Ectodermal cell (in vitro differentiated cells): Measurements from ENCODE around the gene LIMCH1.

Source experiments
- H3K27ac ChIP-seq: 2 replicates; pipeline ENCODE4 v1.7.0; 2013; ENCODE audit warnings: mild to moderate bottlenecking, low read depth, low read length; ENCODE audit not compliant: insufficient read depth, poor library complexity, severe bottlenecking
- H3K27me3 ChIP-seq: 2 replicates; pipeline ENCODE4 v1.7.0; 2013; ENCODE audit warnings: mild to moderate bottlenecking, low read length; ENCODE audit not compliant: insufficient read depth, control insufficient read depth, poor library complexity, severe bottlenecking
- H3K36me3 ChIP-seq: one replicate; pipeline ENCODE4 v1.7.0; 2013; ENCODE audit warnings: low read length; ENCODE audit not compliant: control insufficient read depth, insufficient read depth
- H3K4me1 ChIP-seq: one replicate; pipeline ENCODE4 v1.7.0; 2013; ENCODE audit warnings: low read length; ENCODE audit not compliant: control insufficient read depth, insufficient read depth
- H3K4me3 ChIP-seq: 2 replicates; pipeline ENCODE4 v1.7.0; 2013; ENCODE audit warnings: low read depth, low read length, control low read depth; ENCODE audit not compliant: insufficient read depth
- H3K9me3 ChIP-seq: 2 replicates; pipeline ENCODE4 v1.7.0; 2013; ENCODE audit warnings: mild to moderate bottlenecking, low read length, moderate library complexity; ENCODE audit not compliant: control insufficient read depth
- WGBS, 2 experiments: methylation state at CpG; one replicate each; pipeline ENCODE4 v1.1.7; 2013; ENCODE audit warnings: missing lambda C conversion rate in 2 of 2; 5-methylcytosine and 5-hydroxymethylcytosine counted together

The LIMCH1 gene

DNA sequence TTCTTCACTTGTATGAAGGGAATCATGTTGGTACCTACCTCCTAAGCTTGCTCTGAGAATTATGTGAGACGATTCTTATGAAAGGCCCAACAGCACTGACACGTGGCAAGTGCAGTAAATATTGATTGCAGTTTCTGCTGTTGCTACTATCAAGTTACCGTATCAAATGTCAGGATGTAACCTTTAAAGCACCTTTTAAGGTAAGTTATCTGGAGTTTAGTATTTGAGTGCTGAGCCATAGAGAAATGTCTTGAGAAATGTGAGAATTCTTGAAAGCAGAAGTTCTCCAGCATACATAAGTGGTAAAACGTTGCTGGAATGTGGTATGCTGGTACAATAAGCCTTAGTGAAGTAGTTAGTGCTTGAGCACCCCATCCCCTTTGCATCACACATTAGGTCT lies 120.2 kb downstream of the LIMCH1 start:
- no peaks in the 10 kb centered on the region for H3K4me1 ChIP-seq
- 87 to 88% methylated on average over 4 of the region's 4 CpGs for WGBS, 2 experiments

DNA sequence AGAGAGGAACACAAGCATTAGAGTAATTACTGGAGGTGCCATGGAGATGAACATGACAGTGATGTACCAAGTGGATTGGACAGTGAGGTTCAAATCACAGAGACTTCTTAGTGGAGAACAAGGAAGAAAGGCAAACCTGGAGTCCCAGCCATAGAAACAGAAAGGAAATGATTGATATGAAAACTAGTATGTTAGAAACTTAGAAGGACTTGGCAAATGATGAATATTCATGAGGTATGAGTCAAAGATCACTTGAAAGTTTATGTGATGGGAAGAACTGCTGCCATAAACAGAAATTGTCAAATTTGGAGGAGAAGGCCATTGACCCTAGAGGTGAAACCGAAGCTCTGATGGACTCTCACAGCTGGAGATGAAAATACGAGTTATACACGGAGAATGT lies 122.4 kb downstream of the LIMCH1 start:
- Histone ChIP-seq H3K4me1 (no peaks in the 10 kb centered on the region), H3K9me3 (no peaks in the 10 kb centered on the region), H3K36me3 (no peaks in the 10 kb centered on the region), H3K4me3 (no peak overlapping the region), H3K27me3 (no peaks in the 10 kb centered on the region), H3K27ac (no peak overlapping the region)
- WGBS, 2 experiments: 91 to 96% methylated on average over 3 of the region's 3 CpGs

More for the DNA sequence above, 120.2 kb downstream of the LIMCH1 start:
- Histone ChIP-seq H3K27ac (no peak overlapping the region), H3K4me3 (no peak overlapping the region), H3K36me3 (no peaks in the 10 kb centered on the region), H3K27me3 (no peaks in the 10 kb centered on the region), H3K9me3 (no peaks in the 10 kb centered on the region)

DNA sequence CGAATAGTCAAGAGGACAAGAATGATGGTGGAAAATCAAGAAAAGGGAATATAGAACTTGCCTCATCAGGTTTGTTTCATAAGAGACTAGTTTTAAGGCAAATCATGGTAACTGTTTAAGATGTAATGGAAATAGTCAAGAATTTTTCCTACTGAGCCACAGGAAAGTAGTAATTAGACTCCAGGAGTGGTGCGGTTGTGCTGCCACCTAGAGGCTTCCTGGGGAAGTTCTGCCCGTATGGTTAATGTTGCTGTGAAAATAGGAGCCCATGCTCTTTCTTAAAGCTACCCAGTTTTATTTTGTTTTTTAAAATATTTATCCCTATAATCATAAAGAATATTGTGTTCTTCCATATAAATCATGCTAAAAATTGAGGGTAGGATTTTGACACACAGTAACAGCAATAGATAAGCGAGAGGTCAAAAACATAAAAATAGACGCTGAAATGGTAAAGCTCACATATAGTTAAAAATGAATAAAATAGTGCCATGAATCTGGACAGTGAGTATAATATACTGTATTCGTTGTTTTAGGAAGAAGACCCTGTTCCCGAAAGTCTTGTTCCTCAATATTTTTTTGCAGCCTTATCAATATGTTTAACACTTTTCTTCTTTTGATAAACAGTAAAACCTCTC lies 123.6 kb downstream of the LIMCH1 start:
- no peaks in the 10 kb centered on the region for H3K36me3 ChIP-seq
- WGBS, 2 experiments: 53 to 66% methylated on average over 6 to 7 of the region's 7 CpGs

DNA sequence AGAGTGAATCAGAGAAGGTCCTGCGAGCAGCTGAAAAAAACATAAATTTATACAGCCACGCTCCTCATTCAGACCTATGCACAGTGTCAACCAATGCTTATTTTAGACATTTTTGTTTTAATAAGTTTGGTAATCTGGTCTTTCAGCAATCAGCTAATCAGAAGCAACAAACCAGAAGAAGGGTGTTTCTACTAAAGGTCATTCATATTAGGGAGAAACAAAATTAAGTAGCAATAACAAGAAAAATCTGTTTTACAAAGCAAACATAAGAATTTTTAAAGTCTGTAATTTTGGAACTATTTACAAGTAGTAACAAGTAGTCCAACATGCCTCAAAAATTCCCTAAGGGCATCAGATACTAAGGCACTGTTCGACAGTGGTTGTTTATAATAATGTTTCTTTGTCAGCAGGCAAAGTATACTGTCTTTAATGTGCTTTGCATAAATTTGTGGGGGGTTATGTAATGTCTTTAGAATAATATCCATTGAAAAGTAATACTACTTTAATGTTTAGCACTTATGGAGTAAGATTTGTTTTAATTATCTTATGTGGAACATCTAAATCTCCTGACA lies 127.8 kb downstream of the LIMCH1 start:
- WGBS, 2 experiments: 91 to 97% methylated on average over 2 to 3 of the region's 3 CpGs
- Histone ChIP-seq H3K27ac (no peak overlapping the region), H3K9me3 (no peaks in the 10 kb centered on the region), H3K4me1 (no peaks in the 10 kb centered on the region), H3K36me3 (no peaks in the 10 kb centered on the region), H3K4me3 (no peak overlapping the region), H3K27me3 (no peaks in the 10 kb centered on the region)

More for the DNA sequence above, 123.6 kb downstream of the LIMCH1 start:
- Histone ChIP-seq H3K4me1 (no peaks in the 10 kb centered on the region), H3K9me3 (no peaks in the 10 kb centered on the region), H3K4me3 (no peak overlapping the region), H3K27ac (no peak overlapping the region), H3K27me3 (no peaks in the 10 kb centered on the region)

DNA sequence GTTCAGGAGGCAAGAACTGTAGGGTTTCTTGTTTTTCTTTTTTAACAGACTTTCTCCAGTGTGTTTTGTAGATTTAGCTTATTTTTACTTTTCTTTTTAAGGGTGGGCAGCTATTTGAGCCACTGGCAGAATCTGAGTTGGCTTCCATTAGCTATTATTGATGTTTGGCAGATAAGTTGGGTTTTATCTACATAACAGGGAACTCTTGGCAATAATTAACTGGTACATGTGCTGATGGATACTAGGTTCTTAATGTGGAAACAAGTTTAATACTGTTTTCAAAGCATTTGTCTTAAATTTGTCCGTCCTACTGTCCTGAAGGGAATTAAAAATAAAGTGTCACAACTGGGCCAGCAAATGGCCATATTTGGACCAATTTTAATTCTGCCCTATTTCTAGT lies 130.1 kb downstream of the LIMCH1 start:
- Histone ChIP-seq H3K36me3 (no peaks in the 10 kb centered on the region), H3K9me3 (no peaks in the 10 kb centered on the region), H3K27me3 (no peaks in the 10 kb centered on the region), H3K27ac (no peak overlapping the region), H3K4me3 (no peak overlapping the region), H3K4me1 (no peaks in the 10 kb centered on the region)
- 94 to 100% methylated on average over 1 of the region's 1 CpG for WGBS, 2 experiments

DNA sequence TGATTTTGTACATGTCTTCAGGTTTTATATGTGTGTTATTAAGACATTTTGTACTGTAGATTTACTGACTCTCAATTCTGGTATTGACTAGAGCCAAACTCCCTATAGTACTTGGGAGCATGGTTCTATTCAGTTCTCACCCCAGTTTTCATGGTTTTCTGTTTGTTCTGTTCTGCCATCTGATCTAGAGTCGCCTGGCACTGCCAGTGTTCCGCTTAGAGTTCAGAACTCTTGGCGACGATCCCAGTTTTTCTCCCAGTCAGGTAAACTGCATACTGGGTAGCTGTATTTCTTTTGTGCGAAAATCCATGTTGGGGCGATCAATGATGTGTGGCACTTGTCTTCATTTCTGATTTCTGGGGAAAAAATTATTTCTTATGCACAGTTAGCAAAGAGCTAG lies 132.6 kb downstream of the LIMCH1 start:
- Histone ChIP-seq H3K36me3 (no peaks in the 10 kb centered on the region), H3K27me3 (no peaks in the 10 kb centered on the region), H3K27ac (no peak overlapping the region), H3K4me1 (peaks cover 5% of the 10 kb centered on the region), H3K9me3 (no peaks in the 10 kb centered on the region), H3K4me3 (no peak overlapping the region)
- WGBS, 2 experiments: 95 to 97% methylated on average over 6 of the region's 6 CpGs

DNA sequence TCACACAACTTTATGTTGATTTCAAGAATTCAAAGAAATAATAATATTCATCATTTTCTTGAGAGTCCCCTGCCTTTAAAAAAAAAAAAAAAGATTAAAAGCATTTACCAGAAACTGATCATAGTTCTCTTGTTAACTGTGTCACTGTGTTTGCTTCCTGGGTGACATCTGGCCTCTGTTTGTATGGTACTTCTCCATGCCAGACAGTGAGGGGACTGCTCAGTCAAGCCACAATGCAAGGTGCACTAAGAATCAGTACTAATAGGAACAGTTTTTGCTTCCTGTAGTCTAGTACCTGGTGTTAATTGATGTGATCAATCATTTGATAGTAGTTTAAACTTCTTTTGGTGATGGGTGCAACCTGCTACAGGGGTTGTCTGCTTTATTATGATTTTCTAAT lies 133.0 kb downstream of the LIMCH1 start:
- Histone ChIP-seq H3K9me3 (no peaks in the 10 kb centered on the region), H3K36me3 (no peaks in the 10 kb centered on the region), H3K27me3 (no peaks in the 10 kb centered on the region), H3K4me3 (no peak overlapping the region), H3K27ac (no peak overlapping the region), H3K4me1 (peaks cover 5% of the 10 kb centered on the region)

DNA sequence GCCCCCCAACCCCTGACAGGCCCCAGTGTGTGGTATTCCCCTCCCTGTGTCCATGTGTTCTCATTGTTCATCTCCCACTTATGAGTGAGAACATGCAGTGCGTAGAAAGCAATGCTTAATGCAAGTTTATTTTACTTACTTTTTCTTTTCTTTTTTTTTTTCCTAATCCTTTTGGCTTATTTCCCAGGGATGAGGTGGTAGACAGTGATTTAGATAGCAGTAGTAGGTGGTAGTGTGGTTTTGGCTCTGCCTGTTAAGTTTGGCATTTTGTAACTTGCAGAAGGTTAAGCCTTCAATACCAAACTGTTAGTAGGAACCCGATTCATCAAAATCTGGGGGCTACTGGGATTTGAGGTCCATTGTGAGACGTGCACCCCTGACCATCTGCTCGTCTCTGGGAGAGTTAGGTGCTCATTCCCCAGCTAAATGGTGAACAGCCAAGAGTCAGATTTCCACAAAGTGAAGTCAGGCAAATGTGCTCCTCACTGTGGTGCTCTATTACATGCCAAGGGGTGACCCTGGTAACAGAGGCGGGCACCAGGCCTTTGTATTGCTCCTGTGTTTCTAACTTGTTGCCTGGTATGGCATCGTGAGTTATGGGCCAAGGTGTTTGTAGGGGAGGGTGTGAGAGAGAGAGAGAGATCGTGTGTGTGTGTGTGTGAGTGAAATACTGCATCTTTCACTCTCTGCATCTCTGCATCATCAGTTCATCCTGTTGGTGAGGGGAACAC lies 140.3 kb downstream of the LIMCH1 start:
- no peaks in the 10 kb centered on the region for H3K9me3 ChIP-seq
- H3K27ac ChIP-seq: no peak overlapping the region
- H3K27me3 ChIP-seq: no peaks in the 10 kb centered on the region
- WGBS, 2 experiments: 90 to 95% methylated on average over 6 to 7 of the region's 7 CpGs
- no peak overlapping the region for H3K4me3 ChIP-seq
- H3K4me1 ChIP-seq: peaks cover 5% of the 10 kb centered on the region
- H3K36me3 ChIP-seq: no peaks in the 10 kb centered on the region

DNA sequence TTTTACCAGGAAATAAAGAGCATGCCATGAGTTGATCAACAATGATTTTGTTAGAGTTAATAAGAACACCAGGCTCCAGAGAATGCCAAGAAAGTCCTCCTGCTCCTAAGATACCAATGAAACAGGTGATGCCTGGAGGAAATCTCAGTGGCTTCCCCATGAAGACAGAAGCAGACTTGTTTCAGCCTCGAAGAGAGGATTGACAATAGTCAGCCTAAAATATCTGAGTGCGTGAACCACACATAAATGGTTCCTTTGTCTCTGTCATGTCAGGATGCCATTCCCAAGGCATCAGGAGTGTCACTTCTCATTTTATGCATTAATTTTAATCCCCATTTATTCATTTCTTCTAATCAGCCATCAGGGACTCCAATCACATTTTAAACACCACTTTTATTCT lies 141.0 kb downstream of the LIMCH1 start:
- Histone ChIP-seq H3K27me3 (no peaks in the 10 kb centered on the region), H3K36me3 (no peaks in the 10 kb centered on the region), H3K27ac (no peak overlapping the region), H3K9me3 (no peaks in the 10 kb centered on the region), H3K4me3 (no peak overlapping the region), H3K4me1 (peaks cover 5% of the 10 kb centered on the region)
- 89 to 94% methylated on average over 2 of the region's 2 CpGs for WGBS, 2 experiments

DNA sequence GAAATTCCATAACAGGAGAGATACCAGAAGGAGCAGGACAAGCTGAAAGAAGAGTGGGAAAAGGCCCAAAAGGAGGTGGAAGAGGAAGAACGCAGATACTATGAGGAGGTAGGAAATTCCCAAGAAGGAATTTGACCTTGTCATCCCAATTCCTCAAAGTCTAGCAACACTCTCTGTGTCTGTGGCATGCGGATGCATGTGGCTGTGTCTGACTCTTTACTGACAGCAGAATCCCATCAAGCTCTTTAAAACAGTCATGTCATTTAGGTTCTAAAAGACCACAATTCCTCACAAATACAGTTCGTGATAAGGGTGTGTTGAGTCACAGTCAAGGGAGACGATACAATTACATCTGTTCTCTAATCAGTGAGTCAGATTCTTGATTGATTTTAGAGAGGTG lies 142.0 kb downstream of the LIMCH1 start:
- no peaks in the 10 kb centered on the region for H3K9me3 ChIP-seq
- H3K4me1 ChIP-seq: peaks cover 5% of the 10 kb centered on the region
- no peaks in the 10 kb centered on the region for H3K27me3 ChIP-seq
- WGBS, 2 experiments: 91 to 96% methylated on average over 4 of the region's 4 CpGs
- H3K4me3 ChIP-seq: no peak overlapping the region
- no peak overlapping the region for H3K27ac ChIP-seq
- no peaks in the 10 kb centered on the region for H3K36me3 ChIP-seq
